Activated CD4-positive, alpha-beta T cell treated with anti-CD3 and anti-CD28 coated beads for 1 hour (primary cell): Measurements from ENCODE around the gene VAPB.
A peak's percentile ranks its signal among the peaks of the same experiment; 100 is the strongest.

ENCODE experiments used
- DNase-seq: peaks from one replicate; pipeline ENCODE4 v3.0.0-alpha.2; 2020

VAPB gene

DNA sequence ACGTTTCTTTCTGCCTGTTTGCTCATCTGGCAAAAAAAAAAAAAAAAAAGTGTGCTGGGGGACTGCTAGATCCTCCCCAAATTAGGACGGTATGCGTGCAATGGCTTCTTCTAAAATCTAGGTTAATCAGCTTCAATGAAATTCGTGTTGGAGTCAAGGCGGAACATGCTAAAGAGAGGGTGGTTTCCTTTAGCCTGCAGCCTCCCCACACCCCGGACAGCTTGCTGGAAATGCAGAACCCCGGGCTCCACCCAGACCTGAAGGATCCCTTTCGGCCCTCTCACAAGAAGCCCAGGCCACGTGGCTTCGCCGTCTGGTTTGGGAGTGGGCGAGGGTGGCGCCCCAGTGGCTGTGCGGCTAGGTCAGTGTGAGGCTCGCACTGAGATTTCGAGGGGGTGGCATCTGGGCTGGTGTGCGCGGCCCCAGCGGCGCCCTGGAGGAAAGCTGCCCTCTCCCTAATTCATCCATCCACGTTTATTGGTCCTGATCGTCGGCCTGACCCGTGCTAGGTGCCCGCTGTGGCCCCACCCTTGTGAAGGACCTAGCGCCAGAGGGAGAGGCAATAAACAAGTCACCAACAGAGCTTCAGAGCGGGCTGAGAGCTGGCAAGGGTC, 77.2 kb downstream of the VAPB start:
- no peak for DNase-seq

DNA sequence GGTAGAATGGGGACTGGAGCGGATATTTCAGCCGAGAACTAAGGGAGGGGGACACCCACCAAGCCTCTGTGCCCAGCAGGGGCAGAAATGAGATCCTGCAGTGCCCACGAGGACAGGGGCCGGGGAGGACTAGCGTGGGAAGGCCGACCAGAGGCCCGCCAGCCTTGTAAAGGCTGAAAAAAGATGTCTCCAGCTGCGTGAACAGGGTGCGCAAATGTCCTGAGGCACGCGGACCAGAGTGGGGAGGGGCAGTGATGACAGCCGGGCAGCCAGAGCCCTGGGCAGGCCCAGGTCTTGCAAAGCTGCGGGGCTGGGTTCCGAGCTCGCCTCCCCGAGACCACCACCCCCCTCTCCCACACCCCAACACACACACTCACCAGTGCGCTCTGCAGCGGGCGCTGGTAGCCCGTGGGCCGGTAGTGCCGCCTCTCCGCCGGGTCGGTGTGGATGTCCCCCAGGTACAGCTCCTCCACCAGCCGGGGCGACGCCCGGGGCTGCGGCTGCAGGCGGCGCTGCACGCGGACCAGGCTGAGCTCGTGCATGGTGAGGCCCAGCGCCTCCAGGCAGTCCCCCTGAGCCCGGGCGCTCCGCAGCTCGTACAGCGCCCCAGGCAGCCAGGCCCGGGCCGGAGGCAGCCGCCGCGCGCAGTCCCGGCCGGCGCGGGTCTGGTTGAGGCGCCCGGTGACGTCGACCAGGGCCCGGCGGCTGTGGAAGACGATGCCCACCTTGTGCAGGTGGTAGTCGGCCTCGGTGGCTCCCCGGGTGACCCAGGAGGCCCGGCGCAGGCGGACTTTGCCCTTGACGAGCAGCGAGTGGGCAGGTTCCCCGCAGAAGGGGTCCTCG, 77.9 kb downstream of the VAPB start:
- DNase-seq: no peak

DNA sequence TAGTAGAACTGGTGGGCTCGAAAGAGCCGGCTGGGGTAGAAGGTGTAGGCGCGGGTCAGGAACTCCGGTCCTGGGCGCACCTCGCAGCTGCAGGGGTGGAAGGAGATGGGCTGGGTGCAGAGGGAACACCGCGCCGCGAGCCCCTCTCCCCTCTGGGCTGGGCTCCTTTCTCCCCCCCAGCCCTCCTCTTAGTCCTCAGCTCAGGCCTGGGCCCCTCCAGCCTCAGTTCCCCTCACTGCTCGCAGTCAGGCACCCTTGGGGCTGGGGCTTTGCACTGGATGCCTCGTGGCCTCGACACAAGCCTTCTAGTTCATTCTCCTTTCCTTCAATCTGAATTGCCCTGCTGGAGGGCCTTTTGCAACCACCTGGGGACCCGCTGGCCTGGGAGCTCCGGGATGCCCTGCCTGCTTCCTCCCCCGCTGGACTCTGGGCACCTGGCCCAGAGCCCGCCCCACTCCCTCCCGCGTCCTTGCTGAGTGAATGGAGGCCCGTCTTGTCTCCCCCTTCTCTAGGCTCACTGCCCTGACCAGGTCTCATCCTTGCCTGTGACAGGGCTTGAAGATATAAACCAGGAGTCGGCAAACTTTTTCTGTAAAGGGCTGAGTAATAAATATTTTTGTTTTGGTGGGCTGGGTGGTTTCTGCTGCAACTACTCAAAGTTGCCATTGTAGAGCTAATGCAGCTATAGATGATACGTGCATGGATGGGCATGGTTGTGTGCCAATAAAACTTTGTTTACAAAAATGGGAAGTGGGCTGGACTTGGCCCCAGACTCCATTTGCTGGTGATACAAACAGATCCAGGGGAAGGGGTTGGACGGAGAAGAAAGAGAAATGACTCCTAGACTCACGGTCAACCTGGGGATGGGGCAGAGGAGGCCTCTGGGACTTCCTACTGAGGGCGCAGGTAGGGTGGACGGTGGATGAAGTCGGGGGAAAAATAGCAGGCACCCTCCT, 78.8 kb downstream of the VAPB start:
- DNase-seq: no peak

DNA sequence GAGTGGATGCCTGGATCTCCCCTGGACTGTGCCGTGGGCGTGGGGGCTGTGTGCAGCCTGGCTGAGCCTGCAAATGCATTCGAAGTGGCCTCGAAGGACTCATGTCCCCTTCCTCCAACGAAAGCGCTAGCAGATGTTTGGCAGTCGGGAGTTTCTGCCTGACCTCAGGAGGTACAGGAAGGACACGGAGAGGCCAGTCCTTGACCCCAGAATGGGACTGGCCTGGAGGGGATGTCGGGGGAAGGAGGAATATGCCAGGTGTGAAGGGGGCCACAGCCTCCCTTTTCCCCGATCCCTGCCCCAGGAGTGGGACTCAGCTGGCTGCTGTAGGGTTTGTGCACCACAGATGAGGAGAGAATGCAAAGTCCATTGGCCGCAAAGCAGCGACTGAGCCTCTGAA, 80.6 kb downstream of the VAPB start:
- no peak for DNase-seq

DNA sequence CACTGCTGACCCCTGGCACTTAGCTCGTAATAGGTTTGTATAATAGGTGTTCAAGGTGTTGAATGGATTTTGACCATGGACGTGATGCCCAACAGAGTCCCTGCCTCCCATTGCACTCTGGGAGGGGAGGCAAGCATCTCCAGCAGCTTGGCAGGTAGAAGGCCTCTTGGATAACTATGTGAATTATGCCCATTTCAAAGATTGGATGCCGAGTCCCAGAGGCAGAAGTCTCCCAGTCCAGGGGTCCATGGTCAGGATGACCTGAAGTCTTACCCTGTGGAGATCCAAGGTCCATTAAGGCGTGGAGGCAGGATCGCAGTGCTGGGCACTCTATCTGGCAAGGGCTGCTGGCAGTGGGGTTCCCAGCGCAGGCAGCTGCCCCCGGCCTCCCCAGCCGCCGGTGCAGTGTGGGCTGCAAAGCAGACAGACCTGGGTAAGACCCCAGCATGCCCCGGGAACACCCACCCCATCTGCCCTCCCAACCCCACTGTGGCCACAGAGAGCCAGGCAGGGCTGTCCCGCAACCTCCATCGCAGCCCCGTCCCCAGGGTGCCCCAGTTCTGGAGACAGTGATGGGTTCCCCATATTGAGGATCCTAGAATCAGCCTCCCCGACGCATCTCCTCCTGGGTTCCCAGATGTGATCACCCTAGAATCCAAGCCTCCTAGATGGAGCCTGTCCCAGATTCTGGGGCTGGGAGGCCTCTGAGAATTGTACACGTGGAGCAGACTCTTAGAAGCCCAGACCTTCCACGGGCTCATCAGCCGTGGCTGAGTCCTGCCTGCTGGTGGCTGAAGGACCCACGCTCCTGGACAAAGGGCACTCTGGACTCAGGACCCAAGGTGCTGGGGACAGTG, 81.5 kb downstream of the VAPB start:
- DNase-seq: no peak

DNA sequence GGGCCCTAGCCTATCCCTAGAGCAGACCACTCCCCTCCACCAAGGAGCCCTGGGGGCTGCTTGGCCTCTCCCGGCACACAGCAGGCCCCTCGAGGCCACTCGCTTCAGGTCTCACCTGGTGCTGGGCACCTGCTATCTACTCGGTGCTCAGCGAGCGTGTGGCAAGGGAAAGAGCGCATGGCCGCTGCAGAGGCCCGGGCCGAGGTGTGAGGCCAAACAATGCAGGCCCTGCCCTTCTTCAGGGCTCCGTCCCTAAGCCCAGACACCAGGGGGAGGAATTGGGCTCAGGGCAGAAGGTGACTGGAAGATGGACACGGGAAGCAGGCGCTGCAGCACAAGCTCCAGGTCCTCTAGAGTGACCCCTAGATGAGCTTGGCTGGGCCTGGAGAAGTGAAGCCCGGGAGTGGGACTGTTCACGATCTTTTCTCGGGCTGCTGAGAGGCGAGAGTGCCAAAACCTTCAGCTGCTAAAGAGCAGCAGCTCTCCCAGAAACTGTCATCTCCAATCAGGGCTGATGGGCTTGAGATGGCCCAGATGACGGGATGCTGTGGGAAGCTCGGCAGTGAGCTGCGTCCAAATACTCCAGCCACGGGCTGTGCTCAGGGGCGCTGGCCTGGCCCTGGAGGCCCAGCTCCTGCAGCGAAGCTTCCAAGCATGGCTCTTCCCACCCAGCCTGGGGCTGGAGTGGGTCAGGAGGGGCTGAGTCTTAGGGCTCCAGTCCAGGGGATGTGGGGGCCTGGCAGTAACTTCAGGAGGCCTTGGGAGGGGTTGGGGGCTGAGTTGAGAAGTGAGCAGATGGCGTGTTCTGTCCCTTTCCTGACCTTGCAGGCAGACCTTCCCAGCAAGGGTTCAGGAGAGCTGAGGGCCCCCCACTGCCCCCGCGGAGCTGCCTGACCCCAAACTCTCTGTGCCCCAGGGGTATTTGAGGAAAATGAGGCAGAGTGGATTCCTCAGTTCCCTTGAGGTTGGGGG, 82.5 kb downstream of the VAPB start:
- DNase-seq: no peak

DNA sequence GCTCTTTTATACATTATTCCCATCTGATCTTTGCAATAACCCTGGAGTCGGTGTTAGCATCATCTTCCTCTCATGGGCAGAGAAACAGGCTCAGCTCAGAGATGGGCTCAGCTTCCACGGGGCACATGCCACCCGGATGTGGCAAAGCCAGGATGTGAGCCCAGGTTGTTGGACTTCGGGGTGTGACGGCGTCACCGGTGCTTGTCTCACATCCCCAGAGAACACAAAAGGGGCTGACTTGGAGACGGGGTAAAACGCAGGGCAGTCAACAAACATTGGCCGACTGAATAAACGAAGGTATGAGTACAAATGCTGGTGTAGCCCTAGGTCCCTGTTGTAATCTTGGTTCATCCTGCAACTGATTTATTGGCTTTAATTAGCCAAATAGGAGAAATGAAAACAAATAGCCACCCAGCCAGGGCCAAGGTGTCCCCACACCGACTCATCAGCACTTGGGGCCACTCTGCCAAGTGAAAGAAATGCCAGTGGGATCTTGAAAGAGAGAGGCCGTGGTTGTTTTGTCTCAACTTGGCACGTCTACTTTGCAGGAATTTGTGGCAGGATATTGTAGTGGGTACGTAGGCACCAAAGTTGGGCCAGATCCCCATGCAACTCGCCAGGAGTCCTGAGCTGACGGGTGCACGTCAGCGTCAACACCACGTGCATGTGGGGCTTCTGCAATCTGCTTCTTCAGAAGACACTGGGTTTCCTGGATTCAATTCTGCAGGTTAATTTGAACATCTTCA, 83.4 kb downstream of the VAPB start:
- no peak for DNase-seq

DNA sequence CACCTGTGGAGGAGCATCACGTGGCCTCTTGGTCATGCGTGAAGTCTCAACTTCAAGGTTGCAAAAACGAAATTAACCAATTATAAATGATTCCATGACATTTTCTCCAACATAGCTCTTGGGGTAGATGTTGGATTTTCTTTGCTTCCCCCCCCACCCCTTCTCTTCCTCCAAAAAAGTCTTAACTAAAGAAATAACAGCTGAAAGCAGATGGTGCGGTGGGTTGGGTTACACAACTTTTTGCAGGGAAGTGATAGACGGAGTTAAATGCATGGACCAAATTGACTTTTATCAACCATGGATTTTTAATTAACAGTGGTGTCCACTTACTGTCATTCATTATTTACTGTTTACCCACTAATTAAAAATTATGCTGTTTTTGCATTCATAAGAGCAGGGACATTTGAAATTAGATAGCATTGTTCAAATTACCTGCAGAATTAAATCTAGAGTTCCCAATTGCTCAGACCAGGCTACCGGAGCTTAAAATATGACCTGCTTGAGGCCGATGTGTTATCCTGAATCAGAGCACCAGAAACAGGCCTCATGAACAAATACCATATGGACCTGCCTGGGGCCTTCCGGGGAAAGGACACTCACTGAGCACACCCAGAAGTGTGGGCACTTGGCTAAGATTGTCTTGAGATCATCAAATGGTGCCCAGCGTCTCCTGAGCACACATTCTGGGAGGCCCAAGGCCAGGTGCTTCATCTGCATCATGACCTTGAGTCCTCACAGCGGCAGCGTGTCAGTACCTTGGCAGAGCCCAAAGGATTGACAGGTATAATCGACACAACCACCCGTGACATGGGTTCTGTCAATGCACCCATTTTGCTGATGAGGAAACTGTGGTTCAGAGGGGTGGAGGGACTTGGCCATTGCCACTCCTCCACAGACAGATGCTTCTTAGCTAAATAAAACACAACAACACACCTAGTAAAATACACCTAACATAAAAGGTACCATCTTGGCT, 84.7 kb downstream of the VAPB start:
- DNase-seq: no peak

DNA sequence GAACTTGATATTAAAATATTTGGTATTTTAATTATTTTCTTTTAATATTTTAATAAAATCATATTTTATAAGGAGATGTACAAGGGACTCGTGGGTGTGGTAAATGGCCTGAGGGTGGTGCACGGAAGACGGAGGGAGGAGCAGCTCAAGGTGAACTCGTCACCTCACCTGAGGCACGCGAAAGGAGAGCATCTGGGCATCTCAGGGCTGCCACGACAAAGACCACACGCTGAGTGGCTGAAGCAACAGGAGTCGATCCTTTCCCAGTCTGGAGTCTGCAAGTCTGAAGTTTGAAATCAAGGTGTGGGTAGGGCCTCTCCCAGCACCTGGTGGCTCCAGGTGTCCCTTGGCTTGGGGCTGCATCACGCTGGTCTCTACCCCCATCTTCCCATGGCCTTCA, 86.4 kb downstream of the VAPB start:
- DNase-seq: no peak

DNA sequence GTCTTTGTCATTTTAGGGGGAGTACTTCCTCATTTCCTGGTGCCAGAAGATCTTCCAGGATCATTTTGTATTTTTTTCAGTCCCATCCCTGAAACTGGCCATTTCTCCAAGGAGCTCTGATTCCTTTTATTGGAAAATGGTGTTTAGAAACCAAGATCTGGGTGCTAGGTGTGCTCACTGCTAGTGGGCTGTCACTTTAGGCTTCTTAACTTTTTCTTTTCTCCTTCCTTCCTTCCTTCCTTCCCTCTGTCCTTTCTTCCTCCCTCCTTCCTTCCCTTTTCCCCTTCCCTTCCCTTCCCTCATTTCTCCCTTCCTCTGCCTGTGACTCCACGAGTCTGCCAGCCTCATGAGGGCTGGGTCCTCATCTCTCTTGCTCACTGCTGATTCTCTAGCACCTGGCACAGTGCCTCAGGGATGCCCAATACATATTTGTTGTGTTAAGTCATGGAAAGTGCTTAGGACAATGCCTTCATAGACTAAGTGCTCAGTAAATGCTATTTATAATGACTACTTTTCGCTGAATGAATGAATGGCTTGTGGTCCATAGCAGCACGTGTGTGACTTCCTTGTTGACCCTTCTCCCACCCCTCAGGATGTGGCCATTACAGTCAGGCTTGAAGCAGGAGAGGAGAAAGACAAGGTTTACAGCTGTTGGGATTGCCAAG, 89.2 kb downstream of the VAPB start:
- DNase-seq: no peak

DNA sequence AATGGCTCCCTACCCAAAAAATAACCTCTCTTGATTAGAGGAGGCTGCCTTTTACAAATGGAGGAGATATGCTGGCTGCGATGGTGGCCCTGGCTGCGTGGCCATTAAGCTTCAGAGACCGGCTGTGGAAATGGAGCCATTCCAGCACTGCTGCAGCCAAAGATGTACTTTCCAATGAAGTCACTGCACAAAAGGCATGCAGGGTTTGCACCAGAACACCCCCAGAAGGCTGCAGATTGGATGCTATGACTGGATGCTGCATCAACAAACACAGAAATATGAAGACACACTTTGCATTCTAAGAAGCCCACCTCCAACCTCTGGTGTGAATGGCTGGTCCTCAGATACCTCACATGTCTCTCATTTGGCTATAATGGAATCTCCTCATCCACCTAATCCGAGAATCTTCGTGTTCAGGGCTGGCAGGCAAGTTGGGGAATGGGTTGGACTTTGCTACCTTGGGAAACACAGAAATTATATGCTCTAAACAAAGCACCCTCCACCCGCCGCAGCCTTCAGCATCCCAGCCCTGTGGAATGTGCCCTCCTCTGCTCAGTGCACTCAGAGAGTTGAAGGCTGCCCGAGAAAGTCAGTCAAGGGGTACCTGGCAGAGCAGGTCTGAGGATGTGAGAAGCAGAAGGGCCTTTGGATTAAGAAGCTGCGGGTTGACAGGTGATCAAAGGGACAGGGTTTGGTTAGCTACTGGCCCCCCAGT, 90.9 kb downstream of the VAPB start:
- no peak for DNase-seq

DNA sequence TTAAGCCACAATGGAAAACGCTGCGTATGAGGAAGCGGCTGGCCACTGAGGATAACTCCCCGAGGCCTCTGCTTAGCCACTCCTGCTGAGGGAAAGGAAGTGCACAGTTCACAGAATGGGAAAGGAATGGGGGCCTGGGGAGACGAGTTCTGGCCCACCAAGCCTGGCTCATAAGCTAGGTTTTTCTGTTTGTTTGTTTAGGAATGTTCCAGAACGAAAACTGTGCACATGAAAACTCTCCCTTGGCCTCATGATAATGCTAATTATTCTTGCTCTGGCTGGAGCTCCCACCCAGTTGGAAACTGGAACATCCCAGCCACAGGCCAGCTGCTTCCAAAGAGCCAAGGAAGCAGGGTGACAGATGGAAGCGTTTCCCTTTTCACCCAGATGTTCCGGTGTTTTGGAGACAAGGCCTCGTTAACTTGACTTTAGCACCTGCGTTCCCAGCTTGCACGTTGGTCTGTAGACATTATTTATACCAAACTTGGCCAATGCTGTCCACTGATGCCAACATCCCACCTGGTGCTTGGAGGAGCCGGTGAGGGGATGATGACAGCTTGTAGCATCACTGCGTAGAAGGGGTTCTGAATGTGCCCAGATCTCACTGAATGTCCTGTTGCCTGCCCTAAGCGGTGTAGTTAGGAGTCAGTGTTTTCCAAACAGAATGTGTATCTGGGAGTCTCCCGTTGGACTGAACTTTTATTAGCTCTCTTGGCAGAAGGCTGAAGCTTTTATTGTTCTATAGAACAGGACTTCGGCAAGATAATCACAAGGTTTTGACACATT, 91.7 kb downstream of the VAPB start:
- DNase-seq: no peak

DNA sequence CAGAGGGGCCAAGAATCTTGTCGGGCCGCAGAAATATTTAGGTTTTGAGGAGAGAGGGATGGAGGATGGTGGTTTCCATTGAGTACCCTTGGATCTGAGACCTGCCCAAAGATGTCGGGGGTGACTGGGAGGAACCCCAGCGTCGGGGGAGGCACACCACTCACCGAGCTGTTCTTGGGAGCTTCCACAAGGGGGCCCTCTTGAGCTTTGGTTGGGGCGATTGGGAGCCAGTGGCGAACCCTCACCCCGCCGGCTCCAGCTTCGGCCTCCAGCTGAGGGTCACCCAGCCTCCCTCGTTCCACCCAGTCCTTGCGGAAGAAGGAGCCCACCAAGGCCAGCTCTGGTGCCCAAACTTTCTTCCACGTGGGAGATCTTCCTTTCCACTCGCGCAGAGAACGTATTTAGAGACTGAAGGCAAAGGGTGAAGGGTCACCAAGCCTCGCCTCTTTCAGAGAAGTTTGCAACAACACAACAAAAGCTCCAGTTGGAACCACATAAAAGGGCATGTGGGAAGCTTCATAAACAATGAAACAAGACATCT, 92.5 kb downstream of the VAPB start:
- DNase-seq: peak; percentile 19

DNA sequence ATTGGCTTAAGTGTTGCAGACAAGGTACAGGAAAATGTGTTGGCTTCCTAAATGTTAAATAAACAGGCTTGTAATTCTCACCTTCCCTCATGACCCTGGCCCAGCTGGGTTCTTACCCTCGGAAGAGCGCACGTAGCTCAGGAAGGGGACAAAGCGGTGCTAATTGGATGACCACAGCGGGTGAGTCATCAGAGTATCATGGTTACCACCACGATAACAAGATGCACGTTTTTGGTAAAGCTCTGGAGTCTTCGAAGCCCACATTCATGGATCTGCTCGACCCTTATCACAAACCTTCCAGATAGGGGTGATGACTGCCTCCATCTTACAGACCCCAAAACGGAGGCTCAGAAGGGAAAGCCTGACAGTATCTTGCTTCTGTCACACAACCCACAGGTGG, 93.4 kb downstream of the VAPB start:
- no peak for DNase-seq

DNA sequence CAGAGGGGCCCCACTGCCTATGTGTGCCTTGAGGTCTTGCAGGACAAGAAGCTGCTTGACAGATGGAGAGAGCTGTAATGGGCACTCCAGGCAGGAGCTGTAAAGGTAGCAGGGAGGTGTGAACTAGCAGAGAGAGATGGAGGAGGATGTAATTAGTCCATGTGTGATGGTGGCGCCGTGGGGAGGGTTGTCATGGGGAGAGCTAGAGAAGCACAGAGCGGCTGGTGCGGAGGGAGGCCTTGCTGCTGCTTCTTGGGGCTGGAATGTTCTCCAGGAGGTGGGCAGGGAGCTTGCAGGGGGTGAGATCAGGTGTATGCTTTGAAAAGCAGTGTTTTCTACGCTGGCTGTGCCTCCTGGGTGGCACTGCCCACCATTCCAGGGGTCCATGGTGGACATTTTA, 94.0 kb downstream of the VAPB start:
- no peak for DNase-seq

DNA sequence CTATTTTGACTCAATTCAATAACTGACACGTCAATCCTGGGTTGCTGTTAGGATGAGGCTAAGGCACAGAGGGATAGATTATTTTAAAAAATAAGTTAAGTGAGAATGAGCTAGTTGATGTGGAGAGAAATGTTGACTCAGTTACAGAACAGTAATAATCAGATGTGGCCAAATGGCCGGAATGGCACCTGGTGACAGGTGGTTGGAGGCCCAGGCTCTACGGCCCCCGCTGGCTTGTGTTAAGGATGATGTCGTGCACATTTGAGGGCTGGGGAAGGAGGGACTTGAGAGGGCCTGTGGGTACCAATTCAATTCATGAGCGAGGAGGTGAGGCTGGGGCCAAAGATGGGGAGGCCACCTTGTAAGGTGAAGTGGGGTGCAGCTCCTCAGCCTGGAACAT, 94.4 kb downstream of the VAPB start:
- no peak for DNase-seq

DNA sequence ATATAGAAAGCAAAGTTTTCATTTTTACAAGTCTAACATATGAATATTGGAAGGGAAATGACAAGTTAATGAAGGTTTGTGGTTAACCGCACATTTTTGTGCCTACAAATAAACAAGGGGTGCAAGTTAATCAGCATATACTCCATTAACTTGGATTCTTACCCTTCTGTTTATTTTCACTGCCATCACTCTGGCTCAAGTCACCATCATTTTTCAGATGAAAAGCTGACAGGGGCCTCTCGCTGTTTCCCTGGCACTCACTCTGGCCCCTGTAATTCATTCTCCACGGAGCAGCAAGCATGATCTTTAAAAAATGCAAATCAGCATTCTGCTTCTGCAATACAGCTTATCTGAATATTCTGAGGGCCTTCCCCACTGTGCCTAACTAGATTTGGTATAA, 96.4 kb downstream of the VAPB start:
- no peak for DNase-seq
